GM12878 (cell line): ENCODE data around the gene DRAXIN. TPM values are rescaled to one million over a fixed set of nuclear protein-coding genes. Genes with fewer than 3 reads are reported as not detected.

Experiments
- polyA plus RNA-seq, 11 experiments: library from polyadenylated mRNA; depleted of rRNA in 4 of 11; unstranded in 6 of 11; stranded (reverse) in 5 of 11; fragments of >200 nt; fragmentation: Nextera tagmentation in 4 of 11; fragmentation: Illumina TruSeq in 1 of 11; extraction: Ambion mirVana in 4 of 11; extraction: Trizol in 1 of 11; gene quantifications; 1 replicate in 1 of 11; 2 replicates in 10 of 11; pipeline versions ENCODE4 v1.2.1 to v1.2.3, GENCODE V29; 2011 to 2016; ENCODE audit warnings: inconsistent platforms in 2 of 11, missing spikeins in 2 of 11, low read depth in 1 of 11
- total RNA-seq, 4 experiments: library from RNA; depleted of rRNA in 3 of 4; stranded (reverse); fragments of >200 nt in 3 of 4; fragmentation: Illumina TruSeq in 1 of 4; extraction: Trizol in 1 of 4; gene quantifications; 2 replicates each; pipeline versions ENCODE4 v1.2.1 to v1.2.3, GENCODE V29; 2013 to 2021

DRAXIN gene
- total and polyA plus RNA-seq, 10 of the 15 experiments (the other 5 are each of a cell fraction or from before 2014, with no cell fraction given): 0.01 to 0.05 (median 0.03) TPM; not detected in 3

Other genes with a start within 250 kb of the DRAXIN start
Only the 7 nearest of the 13 such genes appear.
- 0.06 and 0.11 TPM in 2 replicates for gene FBXO2, start 37.3 kb upstream of the DRAXIN start, total RNA-seq (2014; rRNA removed)
- not detected in 2 replicates for gene FBXO2, start 37.3 kb upstream of the DRAXIN start, total RNA-seq (2014; rRNA removed; fragmentation: Illumina TruSeq; extraction: Trizol)
- gene FBXO2, start 37.3 kb upstream of the DRAXIN start, total RNA-seq (2021): 0.32 and 0.41 TPM in 2 replicates
- 0.15 and 0.17 TPM in 2 replicates for gene FBXO2, start 37.3 kb upstream of the DRAXIN start, polyA plus RNA-seq (2011; rRNA removed)
- gene FBXO2, start 37.3 kb upstream of the DRAXIN start, polyA plus RNA-seq (2014; fragmentation: Illumina TruSeq; extraction: Trizol): 0.10 TPM in 1 of 2 replicates, not detected in the other
- under 1 TPM in 1 of 2 experiments, not detected in 1; 0.07 TPM for gene FBXO2, start 37.3 kb upstream of the DRAXIN start, polyA plus RNA-seq (2014; fragmentation: Nextera tagmentation; extraction: Ambion mirVana)
- gene FBXO2, start 37.3 kb upstream of the DRAXIN start, polyA plus RNA-seq (2014; rRNA removed): 0.22 and 0.56 TPM in 2 replicates
- gene FBXO2, start 37.3 kb upstream of the DRAXIN start, polyA plus RNA-seq (2016; fragmentation: Nextera tagmentation; extraction: Ambion mirVana): under 1 TPM in 1 of 2 experiments, not detected in 1; 0.24 TPM
- 9.4 and 10.0 TPM in 2 replicates for gene FBXO44, start 36.8 kb upstream of the DRAXIN start, total RNA-seq (2014; rRNA removed)
- 4.2 and 4.8 TPM in 2 replicates for gene FBXO44, start 36.8 kb upstream of the DRAXIN start, total RNA-seq (2014; rRNA removed; fragmentation: Illumina TruSeq; extraction: Trizol)
- gene FBXO44, start 36.8 kb upstream of the DRAXIN start, total RNA-seq (2021): 12.9 and 13.2 TPM in 2 replicates
- gene FBXO44, start 36.8 kb upstream of the DRAXIN start, polyA plus RNA-seq (2011; rRNA removed): 4.1 and 6.3 TPM in 2 replicates
- 1.1 and 4.0 TPM in 2 replicates for gene FBXO44, start 36.8 kb upstream of the DRAXIN start, polyA plus RNA-seq (2014; fragmentation: Illumina TruSeq; extraction: Trizol)
- gene FBXO44, start 36.8 kb upstream of the DRAXIN start, polyA plus RNA-seq (2014; fragmentation: Nextera tagmentation; extraction: Ambion mirVana): 1 to 10 TPM in 1 of 2 experiments, under 1 TPM in 1; 0.77 to 1.5 TPM
- 17.5 and 22.4 TPM in 2 replicates for gene FBXO44, start 36.8 kb upstream of the DRAXIN start, polyA plus RNA-seq (2014; rRNA removed)
- 10 to 100 TPM; 11.7 to 12.9 TPM for gene FBXO44, start 36.8 kb upstream of the DRAXIN start, polyA plus RNA-seq (2016; fragmentation: Nextera tagmentation; extraction: Ambion mirVana)
- 37.1 TPM in 2 replicates for gene FBXO6, start 27.5 kb upstream of the DRAXIN start, total RNA-seq (2014; rRNA removed)
- 15.7 and 16.8 TPM in 2 replicates for gene FBXO6, start 27.5 kb upstream of the DRAXIN start, total RNA-seq (2014; rRNA removed; fragmentation: Illumina TruSeq; extraction: Trizol)
- 15.9 and 17.8 TPM in 2 replicates for gene FBXO6, start 27.5 kb upstream of the DRAXIN start, total RNA-seq (2021)
- gene FBXO6, start 27.5 kb upstream of the DRAXIN start, polyA plus RNA-seq (2011; rRNA removed): 9.2 and 17.0 TPM in 2 replicates
- 10.5 and 18.4 TPM in 2 replicates for gene FBXO6, start 27.5 kb upstream of the DRAXIN start, polyA plus RNA-seq (2014; fragmentation: Illumina TruSeq; extraction: Trizol)
- 1 to 10 TPM; 6.0 to 9.3 TPM for gene FBXO6, start 27.5 kb upstream of the DRAXIN start, polyA plus RNA-seq (2014; fragmentation: Nextera tagmentation; extraction: Ambion mirVana)
- 38.2 and 42.1 TPM in 2 replicates for gene FBXO6, start 27.5 kb upstream of the DRAXIN start, polyA plus RNA-seq (2014; rRNA removed)
- 10 to 100 TPM; 26.7 to 32.4 TPM for gene FBXO6, start 27.5 kb upstream of the DRAXIN start, polyA plus RNA-seq (2016; fragmentation: Nextera tagmentation; extraction: Ambion mirVana)
- 88.3 and 95.0 TPM in 2 replicates for gene MAD2L2, start 10.6 kb upstream of the DRAXIN start, total RNA-seq (2014; rRNA removed)
- 32.8 and 37.2 TPM in 2 replicates for gene MAD2L2, start 10.6 kb upstream of the DRAXIN start, total RNA-seq (2014; rRNA removed; fragmentation: Illumina TruSeq; extraction: Trizol)
- gene MAD2L2, start 10.6 kb upstream of the DRAXIN start, total RNA-seq (2021): 58.0 and 59.1 TPM in 2 replicates
- gene MAD2L2, start 10.6 kb upstream of the DRAXIN start, polyA plus RNA-seq (2011; rRNA removed): 33.2 and 48.3 TPM in 2 replicates
- 21.5 and 42.6 TPM in 2 replicates for gene MAD2L2, start 10.6 kb upstream of the DRAXIN start, polyA plus RNA-seq (2014; fragmentation: Illumina TruSeq; extraction: Trizol)
- gene MAD2L2, start 10.6 kb upstream of the DRAXIN start, polyA plus RNA-seq (2014; fragmentation: Nextera tagmentation; extraction: Ambion mirVana): 1 to 10 TPM; 3.5 to 8.0 TPM
- gene MAD2L2, start 10.6 kb upstream of the DRAXIN start, polyA plus RNA-seq (2014; rRNA removed): 80.5 and 85.1 TPM in 2 replicates
- gene MAD2L2, start 10.6 kb upstream of the DRAXIN start, polyA plus RNA-seq (2016; fragmentation: Nextera tagmentation; extraction: Ambion mirVana): 10 to 100 TPM; 75.4 to 86.5 TPM
- gene AGTRAP, start 44.4 kb downstream of the DRAXIN start, total RNA-seq (2014; rRNA removed): 12.8 and 16.1 TPM in 2 replicates
- 5.8 and 7.9 TPM in 2 replicates for gene AGTRAP, start 44.4 kb downstream of the DRAXIN start, total RNA-seq (2014; rRNA removed; fragmentation: Illumina TruSeq; extraction: Trizol)
- gene AGTRAP, start 44.4 kb downstream of the DRAXIN start, total RNA-seq (2021): 10.0 and 12.7 TPM in 2 replicates
- 3.5 and 7.7 TPM in 2 replicates for gene AGTRAP, start 44.4 kb downstream of the DRAXIN start, polyA plus RNA-seq (2011; rRNA removed)
- gene AGTRAP, start 44.4 kb downstream of the DRAXIN start, polyA plus RNA-seq (2014; fragmentation: Illumina TruSeq; extraction: Trizol): 2.3 and 7.0 TPM in 2 replicates
- gene AGTRAP, start 44.4 kb downstream of the DRAXIN start, polyA plus RNA-seq (2014; fragmentation: Nextera tagmentation; extraction: Ambion mirVana): 1 to 10 TPM; 3.0 to 4.1 TPM
- 14.6 and 16.3 TPM in 2 replicates for gene AGTRAP, start 44.4 kb downstream of the DRAXIN start, polyA plus RNA-seq (2014; rRNA removed)
- 10 to 100 TPM; 14.5 to 17.4 TPM for gene AGTRAP, start 44.4 kb downstream of the DRAXIN start, polyA plus RNA-seq (2016; fragmentation: Nextera tagmentation; extraction: Ambion mirVana)
- gene C1orf167, start 70.5 kb downstream of the DRAXIN start, total RNA-seq (2014; rRNA removed): 0.17 TPM in 1 of 2 replicates, not detected in the other
- gene C1orf167, start 70.5 kb downstream of the DRAXIN start, total RNA-seq (2014; rRNA removed; fragmentation: Illumina TruSeq; extraction: Trizol): not detected in 2 replicates
- 0.31 TPM in 1 of 2 replicates, not detected in the other for gene C1orf167, start 70.5 kb downstream of the DRAXIN start, total RNA-seq (2021)
- gene C1orf167, start 70.5 kb downstream of the DRAXIN start, polyA plus RNA-seq (2011; rRNA removed): not detected in 2 replicates
- gene C1orf167, start 70.5 kb downstream of the DRAXIN start, polyA plus RNA-seq (2014; fragmentation: Illumina TruSeq; extraction: Trizol): not detected in 2 replicates
- not detected for gene C1orf167, start 70.5 kb downstream of the DRAXIN start, polyA plus RNA-seq (2014; fragmentation: Nextera tagmentation; extraction: Ambion mirVana)
- gene C1orf167, start 70.5 kb downstream of the DRAXIN start, polyA plus RNA-seq (2014; rRNA removed): not detected in 2 replicates
- gene C1orf167, start 70.5 kb downstream of the DRAXIN start, polyA plus RNA-seq (2016; fragmentation: Nextera tagmentation; extraction: Ambion mirVana): not detected
- gene MTHFR, start 114.3 kb downstream of the DRAXIN start, total RNA-seq (2014; rRNA removed): 16.1 and 16.8 TPM in 2 replicates
- 9.7 and 10.0 TPM in 2 replicates for gene MTHFR, start 114.3 kb downstream of the DRAXIN start, total RNA-seq (2014; rRNA removed; fragmentation: Illumina TruSeq; extraction: Trizol)
- 15.8 and 16.6 TPM in 2 replicates for gene MTHFR, start 114.3 kb downstream of the DRAXIN start, total RNA-seq (2021)
- gene MTHFR, start 114.3 kb downstream of the DRAXIN start, polyA plus RNA-seq (2011; rRNA removed): 8.0 and 13.1 TPM in 2 replicates
- 5.0 and 9.0 TPM in 2 replicates for gene MTHFR, start 114.3 kb downstream of the DRAXIN start, polyA plus RNA-seq (2014; fragmentation: Illumina TruSeq; extraction: Trizol)
- 1 to 10 TPM; 1.0 to 1.2 TPM for gene MTHFR, start 114.3 kb downstream of the DRAXIN start, polyA plus RNA-seq (2014; fragmentation: Nextera tagmentation; extraction: Ambion mirVana)
- 14.1 and 15.1 TPM in 2 replicates for gene MTHFR, start 114.3 kb downstream of the DRAXIN start, polyA plus RNA-seq (2014; rRNA removed)
- gene MTHFR, start 114.3 kb downstream of the DRAXIN start, polyA plus RNA-seq (2016; fragmentation: Nextera tagmentation; extraction: Ambion mirVana): 1 to 10 TPM; 8.1 to 9.2 TPM